CD8-positive, alpha-beta memory T cell (primary cell): ENCODE data around the gene KDM6A. TPM values are rescaled to one million over a fixed set of nuclear protein-coding genes. Genes with fewer than 3 reads are reported as not detected.
"Not testable (repeated sequence)": the region's sequence is repeated elsewhere in the genome, so short reads cannot be mapped to it uniquely, and the experiment has no call there.

Experiments used
- CTCF ChIA-PET: fragments of 350-600 bp; sonication (Branson Sonifier 250); formaldehyde crosslinking; loops from one replicate; lab custom pipeline; 2021; ENCODE audit warnings: antibody characterized with exemption; lab: Charles Lee
- POLR2A ChIA-PET: fragments of 350-600 bp; sonication (Branson Sonifier 250); formaldehyde crosslinking; loops from one replicate; lab custom pipeline; 2021; ENCODE audit warnings: antibody characterized with exemption; lab: Charles Lee
- DNase-seq, 5 donors: peaks; one replicate each; pipeline versions ENCODE4 v3.0.0 to v3.0.0-alpha.2; 2020 to 2022; ENCODE audit warnings: mixed read lengths in 1 of 5
- H3K27ac ChIP-seq: one replicate; pipeline ENCODE4 v1.7.0; 2013; ENCODE audit warnings: low read depth, mild to moderate bottlenecking, low read length, moderate library complexity
- H3K27me3 ChIP-seq: 2 replicates; pipeline ENCODE4 v1.7.0; 2013; ENCODE audit warnings: low read length, mild to moderate bottlenecking; ENCODE audit not compliant: insufficient read depth, poor library complexity, severe bottlenecking
- H3K36me3 ChIP-seq: 2 replicates; pipeline ENCODE4 v1.7.0; 2013; ENCODE audit warnings: mild to moderate bottlenecking, low read length, moderate library complexity; ENCODE audit not compliant: insufficient read depth
- H3K4me1 ChIP-seq: 2 replicates; pipeline ENCODE4 v1.7.0; 2013; ENCODE audit warnings: mild to moderate bottlenecking, low read length, moderate library complexity; ENCODE audit not compliant: insufficient read depth
- H3K4me3 ChIP-seq: 2 replicates; pipeline ENCODE4 v1.7.0; 2013; ENCODE audit warnings: mild to moderate bottlenecking, low read length
- H3K9me3 ChIP-seq: 2 replicates; pipeline ENCODE4 v1.7.0; 2013; ENCODE audit warnings: mild to moderate bottlenecking, low read length
- H3K27ac Mint-ChIP-seq, 8 donors: one replicate each; pipeline ENCODE4 v1.8.0; 2020 to 2021; ENCODE audit warnings: mixed read lengths in 8 of 8, mild to moderate bottlenecking in 6 of 8, inconsistent platforms in 3 of 8, moderate library complexity in 3 of 8
- H3K27me3 Mint-ChIP-seq, 2 donors: one replicate each; pipeline ENCODE4 v1.8.0; 2020 to 2021; ENCODE audit warnings: mixed read lengths in 2 of 2, mild to moderate bottlenecking in 1 of 2, moderate library complexity in 1 of 2
- H3K36me3 Mint-ChIP-seq, 3 donors: one replicate each; pipeline ENCODE4 v1.8.0; 2020 to 2021; ENCODE audit warnings: mixed read lengths in 3 of 3, inconsistent platforms in 1 of 3, mild to moderate bottlenecking in 1 of 3
- H3K4me1 Mint-ChIP-seq, 3 donors: one replicate each; pipeline ENCODE4 v1.8.0; 2020 to 2021; ENCODE audit warnings: mixed read lengths in 3 of 3, inconsistent platforms in 1 of 3, mild to moderate bottlenecking in 1 of 3
- H3K4me3 Mint-ChIP-seq, 7 donors: one replicate each; pipeline ENCODE4 v1.8.0; 2020 to 2021; ENCODE audit warnings: mixed read lengths in 7 of 7, mild to moderate bottlenecking in 6 of 7, moderate library complexity in 4 of 7, inconsistent platforms in 2 of 7
- H3K9me3 Mint-ChIP-seq, 5 donors: one replicate each; pipeline ENCODE4 v1.8.0; 2020 to 2022; ENCODE audit warnings: mixed read lengths in 5 of 5, mild to moderate bottlenecking in 3 of 5, moderate library complexity in 2 of 5, inconsistent platforms in 1 of 5
- polyA plus RNA-seq: library from polyadenylated mRNA; unstranded; fragments of 300-500 nt; fragmentation: Illumina TruSeq; gene quantifications from one replicate; pipeline ENCODE4 v1.2.3, GENCODE V29; 2021
- total RNA-seq, 2 experiments: library from RNA; stranded (reverse); gene quantifications; one replicate each; pipeline ENCODE4 v1.2.3, GENCODE V29; 2021

KDM6A gene
- total and polyA plus RNA-seq, 3 experiments from 2014 or later: 20.7 to 23.7 (median 21.5) TPM

DNA sequence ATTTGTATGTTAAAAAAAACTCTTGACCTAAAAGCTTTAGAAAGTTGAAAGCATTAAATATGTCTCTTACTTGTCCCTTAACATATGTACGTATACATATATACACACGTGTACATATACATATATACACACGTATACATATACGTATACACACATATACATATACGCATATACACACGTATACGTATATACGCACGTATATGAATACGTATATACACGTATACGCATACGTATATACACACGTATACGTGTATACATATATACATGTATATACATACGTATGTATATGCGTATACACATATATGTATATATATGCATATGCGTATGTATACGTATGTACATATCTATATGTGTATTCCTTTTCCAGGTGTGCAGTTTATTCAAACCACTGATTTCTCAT is 3.8 kb downstream of the KDM6A start:
- CTCF ChIA-PET: no interaction called here
- no peaks in the 10 kb centered on the region for H3K9me3 ChIP-seq
- no peak for DNase-seq
- no peaks in the 10 kb centered on the region for H3K27me3 Mint-ChIP-seq
- H3K4me1 ChIP-seq: peaks cover 15% of the 10 kb centered on the region
- H3K4me3 ChIP-seq: no peak overlapping the region
- H3K27ac ChIP-seq: no peak overlapping the region
- POLR2A ChIA-PET: no interaction called here
- peak overlapping the region in 2 of 8 donors; percentile 42 to 60 for H3K27ac Mint-ChIP-seq
- H3K4me1 Mint-ChIP-seq: peaks cover 61 to 74% (median 62%) of the 10 kb centered on the region in 3 donors
- H3K4me3 Mint-ChIP-seq: peak overlapping the region in 4 of 7 donors; percentile 37 to 61 (median 48)
- no peaks in the 10 kb centered on the region for H3K27me3 ChIP-seq
- H3K36me3 Mint-ChIP-seq: peaks cover 0 to 6% (median 0%) of the 10 kb centered on the region in 3 donors
- H3K36me3 ChIP-seq: no peaks in the 10 kb centered on the region
- no peaks in the 10 kb centered on the region for H3K9me3 Mint-ChIP-seq

DNA sequence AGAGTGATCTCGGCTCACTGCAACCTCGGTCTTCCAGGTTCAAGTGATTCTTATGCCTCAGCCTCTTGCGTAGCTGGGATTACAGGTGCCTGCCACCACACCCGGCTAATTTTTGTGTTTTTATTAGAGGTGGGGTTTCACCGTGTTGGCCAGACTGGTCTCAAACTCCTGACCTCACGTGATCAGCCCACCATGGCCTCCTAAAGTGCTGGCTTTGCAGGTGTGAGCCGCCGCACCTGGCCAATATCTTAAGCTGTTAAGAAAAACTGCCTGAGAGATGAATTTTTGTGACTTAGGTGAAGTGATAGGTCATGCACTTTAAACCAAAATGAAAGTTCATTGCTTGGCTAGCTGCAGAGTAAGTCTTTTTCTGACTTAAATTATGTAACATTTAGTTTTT is 5.8 kb downstream of the KDM6A start:
- H3K27ac ChIP-seq: no peak overlapping the region
- no peaks in the 10 kb centered on the region for H3K9me3 ChIP-seq
- Mint-ChIP-seq H3K4me3 (peak overlapping the region in 2 of 7 donors; percentile 32 to 82), H3K27ac (no peak overlapping the region), H3K4me1 (peaks cover 75 to 88% (median 76%) of the 10 kb centered on the region in 3 donors), H3K27me3 (no peaks in the 10 kb centered on the region), H3K9me3 (no peaks in the 10 kb centered on the region), H3K36me3 (peaks cover 0 to 5% (median 0%) of the 10 kb centered on the region in 3 donors)
- ChIA-PET CTCF (no interaction called here), POLR2A (no interaction called here)
- no peak for DNase-seq
- no peaks in the 10 kb centered on the region for H3K27me3 ChIP-seq
- no peak overlapping the region for H3K4me3 ChIP-seq
- H3K36me3 ChIP-seq: no peaks in the 10 kb centered on the region
- peaks cover 17% of the 10 kb centered on the region for H3K4me1 ChIP-seq

DNA sequence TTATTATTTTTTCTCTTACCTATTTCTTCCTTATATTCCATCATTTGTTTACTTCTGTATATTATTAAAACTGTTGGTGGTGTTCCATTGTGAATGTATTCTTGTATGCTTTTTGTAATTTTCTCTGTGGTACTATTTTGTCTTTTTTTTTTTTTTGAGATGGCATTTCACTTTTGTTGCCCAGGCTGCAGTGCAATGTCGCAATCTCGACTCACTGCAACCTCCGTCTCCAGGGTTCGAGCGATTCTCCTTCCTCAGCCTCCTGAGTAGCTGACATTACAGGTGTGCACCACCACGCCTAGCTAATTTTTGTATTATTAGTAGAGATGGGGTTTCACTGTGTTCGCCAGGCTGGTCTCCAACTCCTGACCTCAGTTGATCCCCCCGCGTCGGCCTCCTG is 8.6 kb downstream of the KDM6A start:
- CTCF ChIA-PET: no interaction called here
- no peak overlapping the region for H3K4me3 ChIP-seq
- H3K36me3 Mint-ChIP-seq: no peaks in the 10 kb centered on the region
- no peaks in the 10 kb centered on the region for H3K36me3 ChIP-seq
- POLR2A ChIA-PET: no interaction called here
- no peaks in the 10 kb centered on the region for H3K27me3 Mint-ChIP-seq
- H3K9me3 Mint-ChIP-seq: no peaks in the 10 kb centered on the region
- H3K27me3 ChIP-seq: no peaks in the 10 kb centered on the region
- peak overlapping the region in 2 of 7 donors; percentile 45 to 54 for H3K4me3 Mint-ChIP-seq
- DNase-seq: no peak
- H3K9me3 ChIP-seq: no peaks in the 10 kb centered on the region
- peaks cover 27% of the 10 kb centered on the region for H3K4me1 ChIP-seq
- no peak overlapping the region for H3K27ac ChIP-seq
- H3K27ac Mint-ChIP-seq: peak overlapping the region in 1 of 8 donors; percentile 42
- H3K4me1 Mint-ChIP-seq: peaks cover 73 to 96% (median 81%) of the 10 kb centered on the region in 3 donors

DNA sequence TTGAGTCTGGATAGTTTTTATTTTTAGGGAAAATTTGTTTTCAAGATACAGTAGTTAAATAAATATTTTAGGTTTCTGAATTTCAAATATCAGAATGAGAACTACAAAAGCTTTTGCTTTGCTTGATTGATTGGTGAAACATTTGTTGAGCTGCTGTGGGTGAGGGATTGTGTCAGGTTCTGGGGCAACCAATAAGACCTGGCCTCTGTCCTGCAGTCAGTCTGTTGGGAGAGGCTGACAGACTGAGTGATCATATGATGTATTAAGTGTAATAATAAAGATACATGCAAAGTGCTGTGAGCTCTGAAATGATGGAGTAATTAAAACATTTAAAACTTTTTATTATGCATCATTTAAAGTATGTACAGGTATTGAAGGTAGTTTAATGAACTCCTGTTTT is 9.6 kb downstream of the KDM6A start:
- H3K36me3 ChIP-seq: no peaks in the 10 kb centered on the region
- POLR2A ChIA-PET: no interaction called here
- no peak overlapping the region for H3K27ac ChIP-seq
- H3K27me3 ChIP-seq: no peaks in the 10 kb centered on the region
- peak overlapping the region in 3 of 7 donors; percentile 12 to 41 (median 23) for H3K4me3 Mint-ChIP-seq
- no peaks in the 10 kb centered on the region for H3K9me3 Mint-ChIP-seq
- no peaks in the 10 kb centered on the region for H3K36me3 Mint-ChIP-seq
- CTCF ChIA-PET: no interaction called here
- H3K27me3 Mint-ChIP-seq: no peaks in the 10 kb centered on the region
- H3K4me1 Mint-ChIP-seq: peaks cover 69 to 93% (median 79%) of the 10 kb centered on the region in 3 donors
- H3K4me1 ChIP-seq: peaks cover 21% of the 10 kb centered on the region
- H3K27ac Mint-ChIP-seq: peak overlapping the region in 1 of 8 donors; percentile 29
- no peaks in the 10 kb centered on the region for H3K9me3 ChIP-seq
- no peak overlapping the region for H3K4me3 ChIP-seq
- DNase-seq: no peak

DNA sequence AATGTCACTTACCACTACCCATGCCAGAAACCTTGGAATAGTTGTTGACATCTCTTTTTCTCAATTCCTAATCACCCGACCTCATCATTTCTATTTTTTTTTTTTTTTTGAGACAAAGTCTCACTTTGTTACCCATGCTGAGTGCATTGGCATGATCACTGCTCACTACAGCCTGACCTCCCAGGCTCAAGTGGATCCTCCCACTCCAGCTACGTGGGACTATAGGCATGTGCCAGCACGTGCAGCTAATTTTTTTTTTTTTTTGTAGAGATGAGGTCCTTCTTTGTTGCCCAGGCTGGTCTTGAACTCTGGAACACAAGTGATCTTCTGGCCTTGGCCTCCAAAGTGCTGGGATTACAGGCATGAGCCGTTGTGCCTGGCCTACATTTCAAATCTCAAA is 12.0 kb downstream of the KDM6A start:
- H3K27me3 ChIP-seq: no peaks in the 10 kb centered on the region
- Mint-ChIP-seq H3K4me1 (peaks cover 73 to 93% (median 80%) of the 10 kb centered on the region in 3 donors), H3K4me3 (peak overlapping the region in 1 of 7 donors; percentile 5), H3K9me3 (no peaks in the 10 kb centered on the region), H3K36me3 (no peaks in the 10 kb centered on the region), H3K27me3 (no peaks in the 10 kb centered on the region), H3K27ac (peak overlapping the region in 1 of 8 donors; percentile 50)
- no peaks in the 10 kb centered on the region for H3K9me3 ChIP-seq
- CTCF ChIA-PET: no interaction called here
- POLR2A ChIA-PET: no interaction called here
- H3K27ac ChIP-seq: no peak overlapping the region
- no peak overlapping the region for H3K4me3 ChIP-seq
- no peak for DNase-seq
- no peaks in the 10 kb centered on the region for H3K36me3 ChIP-seq
- peaks cover 23% of the 10 kb centered on the region for H3K4me1 ChIP-seq

DNA sequence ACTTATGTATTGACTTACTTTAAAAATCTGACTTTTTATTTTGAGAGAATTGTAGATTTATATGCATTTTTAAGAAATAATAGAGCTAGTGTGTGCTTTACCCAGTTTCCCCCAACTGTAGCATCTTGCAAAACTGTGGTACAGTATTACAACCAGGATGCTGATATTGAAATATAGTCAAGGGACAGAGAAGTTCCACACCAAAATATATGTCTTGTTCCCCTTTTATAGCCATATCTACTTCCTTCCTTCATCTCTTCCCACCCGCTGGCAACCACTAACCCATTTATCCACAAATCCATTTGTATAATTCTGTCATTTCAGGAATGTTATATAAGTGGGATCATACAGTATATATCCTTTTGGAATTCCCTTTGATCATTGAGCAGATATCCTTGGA is 16.8 kb downstream of the KDM6A start:
- CTCF ChIA-PET: no interaction called here
- no peaks in the 10 kb centered on the region for H3K36me3 ChIP-seq
- peaks cover 11% of the 10 kb centered on the region for H3K4me1 ChIP-seq
- Mint-ChIP-seq H3K9me3 (peaks cover 0 to 5% (median 0%) of the 10 kb centered on the region in 5 donors), H3K27ac (peak overlapping the region in 4 of 8 donors; percentile 6 to 91 (median 32)), H3K36me3 (peaks cover 0 to 8% (median 2%) of the 10 kb centered on the region in 3 donors), H3K4me3 (peak overlapping the region in 6 of 7 donors; percentile 1 to 40 (median 25)), H3K4me1 (peaks cover 68 to 87% (median 72%) of the 10 kb centered on the region in 3 donors), H3K27me3 (no peaks in the 10 kb centered on the region)
- H3K27ac ChIP-seq: no peak overlapping the region
- no peak overlapping the region for H3K4me3 ChIP-seq
- POLR2A ChIA-PET: no interaction called here
- no peak for DNase-seq
- no peaks in the 10 kb centered on the region for H3K27me3 ChIP-seq
- H3K9me3 ChIP-seq: no peaks in the 10 kb centered on the region

DNA sequence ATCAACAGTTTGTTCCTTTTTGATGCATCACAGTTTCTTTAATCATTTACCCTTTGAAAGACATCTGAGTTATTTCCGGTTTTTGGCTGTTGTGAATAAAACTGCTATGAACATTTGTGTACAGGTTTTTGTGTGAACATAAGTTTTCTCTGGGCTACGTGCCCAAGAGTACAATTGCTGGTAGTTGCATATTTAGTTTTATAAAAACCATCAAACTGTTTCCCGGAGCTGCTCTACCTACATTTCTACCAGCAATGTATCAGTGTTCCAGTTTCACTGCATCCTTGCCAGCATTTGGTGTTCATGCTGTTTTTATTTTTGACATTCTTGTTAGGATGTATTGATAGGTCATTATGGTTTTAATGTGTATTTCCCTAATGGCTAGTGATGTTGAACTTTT is 17.3 kb downstream of the KDM6A start:
- Mint-ChIP-seq H3K9me3 (peaks cover 0 to 5% (median 2%) of the 10 kb centered on the region in 5 donors), H3K27me3 (no peaks in the 10 kb centered on the region), H3K4me3 (peak overlapping the region in 6 of 7 donors; percentile 1 to 40 (median 25)), H3K36me3 (peaks cover 0 to 8% (median 2%) of the 10 kb centered on the region in 3 donors), H3K4me1 (peaks cover 64 to 84% (median 68%) of the 10 kb centered on the region in 3 donors), H3K27ac (peak overlapping the region in 2 of 8 donors; percentile 6 to 91)
- no peak for DNase-seq
- Histone ChIP-seq H3K27me3 (no peaks in the 10 kb centered on the region), H3K4me1 (peaks cover 7% of the 10 kb centered on the region), H3K27ac (no peak overlapping the region), H3K4me3 (no peak overlapping the region), H3K9me3 (no peaks in the 10 kb centered on the region), H3K36me3 (no peaks in the 10 kb centered on the region)
- ChIA-PET CTCF (no interaction called here), POLR2A (no interaction called here)

DNA sequence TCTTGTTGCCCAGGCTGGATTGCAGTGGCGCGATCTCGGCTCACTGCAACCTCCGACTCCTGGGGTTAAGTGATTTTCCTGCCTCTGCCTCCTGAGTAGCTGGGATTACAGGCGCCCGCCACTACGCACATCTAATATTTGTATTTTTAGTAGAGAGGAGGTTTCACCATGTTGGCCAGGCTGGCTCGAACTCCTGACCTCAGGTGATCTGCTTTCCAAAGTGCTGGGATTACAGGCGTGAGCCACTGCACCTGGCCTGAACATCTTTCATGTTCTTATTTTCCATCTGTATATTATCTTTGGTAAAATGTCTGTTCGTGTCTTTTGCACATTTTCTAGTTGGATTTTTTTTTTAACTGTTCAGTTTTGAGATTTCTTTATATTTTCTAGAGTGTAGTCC is 17.7 kb downstream of the KDM6A start:
- H3K9me3 Mint-ChIP-seq, H3K4me1 ChIP-seq, H3K27me3 ChIP-seq, H3K27me3 Mint-ChIP-seq, POLR2A ChIA-PET, H3K36me3 ChIP-seq, H3K4me3 ChIP-seq, H3K27ac Mint-ChIP-seq, DNase-seq, H3K27ac ChIP-seq, CTCF ChIA-PET, H3K9me3 ChIP-seq: not testable (repeated sequence)
- Mint-ChIP-seq H3K4me1 (peaks cover 66 to 84% (median 68%) of the 10 kb centered on the region in 3 donors), H3K36me3 (peaks cover 2 to 12% (median 2%) of the 10 kb centered on the region in 3 donors), H3K4me3 (peak overlapping the region in 2 of 7 donors; percentile 19 to 44)
